Measurements from ENCODE around the gene TUBB8B. TPM values are rescaled to one million over a fixed set of nuclear protein-coding genes. Genes with fewer than 3 reads are reported as not detected.
"Not testable (repeated sequence)": the region's sequence is repeated elsewhere in the genome, so short reads cannot be mapped to it uniquely, and the experiment has no call there.

Gene TUBB8B
- total and polyA plus RNA-seq, 10 donors, result 0.49 to 1.5 (median 0.51) TPM; not detected in 7

DNA sequence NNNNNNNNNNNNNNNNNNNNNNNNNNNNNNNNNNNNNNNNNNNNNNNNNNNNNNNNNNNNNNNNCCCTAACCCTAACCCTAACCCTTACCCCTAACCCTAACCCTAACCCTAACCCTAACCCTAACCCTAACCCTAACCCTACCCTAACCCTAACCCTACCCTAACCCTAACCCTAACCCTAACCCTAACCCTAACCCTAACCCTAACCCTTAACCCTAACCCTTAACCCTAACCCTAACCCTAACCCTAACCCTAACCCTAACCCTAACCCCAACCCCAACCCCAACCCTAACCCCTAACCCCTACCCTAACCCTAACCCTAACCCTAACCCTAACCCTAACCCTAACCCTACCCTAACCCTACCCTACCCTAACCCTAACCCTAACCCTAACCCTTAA is 39.5 kb downstream of the TUBB8B start:
- H3K4me1 ChIP-seq; H3K4me3 ChIP-seq; intact Hi-C loops (cut with DNase I; ENCODE audit: low total_unique reads); H3K27ac ChIP-seq; H3K36me3 ChIP-seq; H3K27me3 ChIP-seq (replicated peaks in 1 of 7); H3K9me3 ChIP-seq; DNase-seq: not testable (repeated sequence)

Small RNA genes lying within 50 kb of the gene (small RNA-seq; reads per million reads assigned to genes)
- gene AP001005.2, result 0 reads per million in 4 donors

Other genes with a start within 250 kb of the TUBB8B start
- 10 to 100 TPM; 26.9 to 43.9 (median 34.1) TPM for gene USP14, start 108.9 kb upstream of the TUBB8B start, total RNA-seq
- 10 to 100 TPM; 13.0 to 17.8 (median 16.7) TPM for gene USP14, start 108.9 kb upstream of the TUBB8B start, polyA plus RNA-seq
- gene THOC1, start 218.4 kb upstream of the TUBB8B start, total RNA-seq, result 10 to 100 TPM; 36.3 to 91.9 (median 53.2) TPM
- gene THOC1, start 218.4 kb upstream of the TUBB8B start, polyA plus RNA-seq, result 10 to 100 TPM; 32.7 to 75.1 (median 51.6) TPM